IMR-90 (cell line): ENCODE measurements around the gene ACAA2.

Experiments
- CTCF ChIP-seq: conservative IDR thresholded peaks from 2 replicates; pipeline ENCODE4 v1.5.1; 2012; ENCODE audit warnings: mild to moderate bottlenecking, low read depth, low read length, improper control_type of control experiment
- MAZ ChIP-seq: IDR thresholded peaks from 2 replicates; pipeline ENCODE4 v1.6.1; 2012; ENCODE audit warnings: low read depth, mild to moderate bottlenecking, low read length, improper control_type of control experiment, moderate library complexity, borderline replicate concordance
- MXI1 ChIP-seq: IDR thresholded peaks from 2 replicates; pipeline ENCODE4 v1.6.1; 2012; ENCODE audit warnings: low read depth, mild to moderate bottlenecking, low read length, moderate library complexity, borderline replicate concordance
- POLR2A ChIP-seq: IDR thresholded peaks from 2 replicates; pipeline ENCODE4 v1.6.1; 2012; ENCODE audit warnings: mild to moderate bottlenecking, low read depth, low read length
- RAD21 ChIP-seq: IDR thresholded peaks from 2 replicates; pipeline ENCODE4 v1.6.1; 2012; ENCODE audit warnings: low read length, improper control_type of control experiment

- no peak for TF ChIP-seq CTCF
- TF ChIP-seq RAD21: no peak
- TF ChIP-seq MAZ: no peak
- no peak for TF ChIP-seq POLR2A
- no peak for TF ChIP-seq MXI1
Measured at GRCh38 chr18:49754866-49755265, 58.5 kb downstream of the ACAA2 start.
